Karpas-422 (cell line): Measurements from ENCODE around the gene RSPO3. TPM values are rescaled to one million over a fixed set of nuclear protein-coding genes. Genes with fewer than 3 reads are reported as not detected.
"Not testable (repeated sequence)": the region's sequence is repeated elsewhere in the genome, so short reads cannot be mapped to it uniquely, and the experiment has no call there.

Experiments
- DNase-seq: peaks from one replicate; pipeline ENCODE4 v3.0.0-alpha.2; 2015
- H2AFZ ChIP-seq: fragments of 200-600 bp; sonication (generic); 2 replicates; pipeline ENCODE4 v1.6.1; 2014; ENCODE audit warnings: antibody characterized with exemption, low read length, mixed read lengths
- H3K27ac ChIP-seq: fragments of 200-600 bp; sonication (generic); 2 replicates; pipeline ENCODE4 v1.5.1; 2014; ENCODE audit warnings: mild to moderate bottlenecking, low read length, moderate library complexity
- H3K27me3 ChIP-seq: fragments of 200-600 bp; sonication (generic); 2 replicates; pipeline ENCODE4 v1.6.1; 2014; ENCODE audit warnings: low read length, mixed read lengths
- H3K36me3 ChIP-seq: fragments of 200-600 bp; sonication (generic); 2 replicates; pipeline ENCODE4 v1.6.1; 2014; ENCODE audit warnings: low read length, mixed read lengths; ENCODE audit not compliant: insufficient read depth
- H3K4me1 ChIP-seq: fragments of 200-600 bp; sonication (generic); 2 replicates; pipeline ENCODE4 v1.6.1; 2014; ENCODE audit warnings: mild to moderate bottlenecking, low read length, mixed read lengths
- H3K4me2 ChIP-seq: fragments of 200-600 bp; sonication (generic); 2 replicates; pipeline ENCODE4 v1.6.1; 2014; ENCODE audit warnings: low read length, low read depth, mild to moderate bottlenecking; ENCODE audit not compliant: poor library complexity, severe bottlenecking
- H3K4me3 ChIP-seq: fragments of 200-600 bp; sonication (generic); 2 replicates; pipeline ENCODE4 v1.5.1; 2014; ENCODE audit warnings: mild to moderate bottlenecking, antibody characterized with exemption, low read length, mixed read lengths
- H3K79me2 ChIP-seq: fragments of 200-600 bp; sonication (generic); 2 replicates; pipeline ENCODE4 v1.6.1; 2014; ENCODE audit warnings: mild to moderate bottlenecking, low read length, mixed read lengths
- H3K9ac ChIP-seq: fragments of 200-600 bp; sonication (generic); 2 replicates; pipeline ENCODE4 v1.6.0; 2014; ENCODE audit warnings: low read length
- H3K9me2 ChIP-seq: fragments of 200-600 bp; sonication (generic), shearing (Covaris generic); replicated peaks from 2 replicates; pipeline ENCODE4 v1.6.0; 2014; ENCODE audit warnings: mild to moderate bottlenecking, low read length, moderate library complexity; ENCODE audit not compliant: insufficient read depth
- H3K9me3 ChIP-seq: fragments of 300-700, 200-600 bp; sonication (generic); 2 replicates; pipeline ENCODE4 v1.6.1; 2014; ENCODE audit warnings: low read length, mixed read lengths
- H4K20me1 ChIP-seq: fragments of 200-600 bp; sonication (generic); 2 replicates; pipeline ENCODE4 v1.6.1; 2014; ENCODE audit warnings: mild to moderate bottlenecking, antibody characterized with exemption, low read length, low read depth; ENCODE audit not compliant: insufficient read depth
- total RNA-seq: library from RNA; depleted of rRNA; stranded (reverse); fragments of >200 nt; shearing (Covaris generic); gene quantifications from 2 replicates; pipeline ENCODE4 v1.2.3, GENCODE V29; 2014; ENCODE audit warnings: low replicate concordance

The RSPO3 gene
- total RNA-seq, 1 experiment from 2014 or later, result not detected

GRCh38 chr6:127202676-127203075, 84.2 kb downstream of the RSPO3 start:
- Histone ChIP-seq H3K9ac (no peak overlapping the region), H3K27ac (no peak overlapping the region), H3K9me2 (no peaks in the 10 kb centered on the region), H3K79me2 (no peaks in the 10 kb centered on the region), H4K20me1 (no peaks in the 10 kb centered on the region), H3K4me3 (no peak overlapping the region), H3K9me3 (no peaks in the 10 kb centered on the region), H2AFZ (no peak overlapping the region), H3K36me3 (no peaks in the 10 kb centered on the region), H3K4me2 (no peak overlapping the region), H3K27me3 (no peaks in the 10 kb centered on the region), H3K4me1 (no peaks in the 10 kb centered on the region)
- DNase-seq, result no peak

- H3K79me2 ChIP-seq, result no peaks in the 10 kb centered on the region
- no peak overlapping the region for H3K4me2 ChIP-seq
- no peaks in the 10 kb centered on the region for H4K20me1 ChIP-seq
- no peak overlapping the region for H2AFZ ChIP-seq
- H3K9me3 ChIP-seq, result no peaks in the 10 kb centered on the region
- DNase-seq, result no peak
- no peaks in the 10 kb centered on the region for H3K9me2 ChIP-seq
- no peaks in the 10 kb centered on the region for H3K36me3 ChIP-seq
- no peak overlapping the region for H3K4me3 ChIP-seq
- no peaks in the 10 kb centered on the region for H3K27me3 ChIP-seq
- H3K9ac ChIP-seq, result no peak overlapping the region
- no peaks in the 10 kb centered on the region for H3K4me1 ChIP-seq
- no peak overlapping the region for H3K27ac ChIP-seq
Measured at GRCh38 chr6:127204281-127204680, 85.8 kb downstream of the RSPO3 start.

GRCh38 chr6:127205036-127205435, 86.6 kb downstream of the RSPO3 start:
- Histone ChIP-seq H3K36me3 (no peaks in the 10 kb centered on the region), H3K9me3 (no peaks in the 10 kb centered on the region), H3K4me3 (no peak overlapping the region), H3K4me2 (no peak overlapping the region), H3K9ac (no peak overlapping the region), H3K4me1 (no peaks in the 10 kb centered on the region), H3K9me2 (no peaks in the 10 kb centered on the region), H3K79me2 (no peaks in the 10 kb centered on the region), H3K27me3 (no peaks in the 10 kb centered on the region), H4K20me1 (no peaks in the 10 kb centered on the region), H2AFZ (no peak overlapping the region), H3K27ac (no peak overlapping the region)
- no peak for DNase-seq

GRCh38 chr6:127206531-127207095, 88.1 kb downstream of the RSPO3 start:
- Histone ChIP-seq H3K27me3 (no peaks in the 10 kb centered on the region), H3K4me2 (no peak overlapping the region), H3K36me3 (no peaks in the 10 kb centered on the region), H4K20me1 (no peaks in the 10 kb centered on the region), H3K9ac (no peak overlapping the region), H3K9me3 (no peaks in the 10 kb centered on the region), H3K79me2 (no peaks in the 10 kb centered on the region), H3K27ac (no peak overlapping the region), H3K4me3 (no peak overlapping the region), H3K9me2 (no peaks in the 10 kb centered on the region), H3K4me1 (no peaks in the 10 kb centered on the region), H2AFZ (no peak overlapping the region)
- DNase-seq, result no peak

- no peaks in the 10 kb centered on the region for H3K36me3 ChIP-seq
- no peak overlapping the region for H3K9ac ChIP-seq
- H2AFZ ChIP-seq, result no peak overlapping the region
- H3K4me1 ChIP-seq, result no peaks in the 10 kb centered on the region
- no peaks in the 10 kb centered on the region for H3K27me3 ChIP-seq
- no peaks in the 10 kb centered on the region for H3K9me3 ChIP-seq
- no peak overlapping the region for H3K4me3 ChIP-seq
- no peaks in the 10 kb centered on the region for H3K79me2 ChIP-seq
- H3K27ac ChIP-seq, result no peak overlapping the region
- H4K20me1 ChIP-seq, result no peaks in the 10 kb centered on the region
- H3K9me2 ChIP-seq, result no peaks in the 10 kb centered on the region
- H3K4me2 ChIP-seq, result no peak overlapping the region
- DNase-seq, result no peak
Measured at GRCh38 chr6:127207591-127208120, 89.2 kb downstream of the RSPO3 start.

- Histone ChIP-seq H3K27me3 (no peaks in the 10 kb centered on the region), H3K4me2 (no peak overlapping the region), H3K27ac (no peak overlapping the region), H3K36me3 (no peaks in the 10 kb centered on the region), H3K9me3 (no peaks in the 10 kb centered on the region), H4K20me1 (no peaks in the 10 kb centered on the region), H2AFZ (no peak overlapping the region), H3K4me3 (no peak overlapping the region), H3K9me2 (no peaks in the 10 kb centered on the region), H3K4me1 (no peaks in the 10 kb centered on the region), H3K79me2 (no peaks in the 10 kb centered on the region), H3K9ac (no peak overlapping the region)
- DNase-seq, result no peak
Measured at GRCh38 chr6:127210725-127211124, 92.3 kb downstream of the RSPO3 start.

- no peak for DNase-seq
- no peaks in the 10 kb centered on the region for H3K27me3 ChIP-seq
Measured at GRCh38 chr6:127212376-127212775, 93.9 kb downstream of the RSPO3 start.

GRCh38 chr6:127214032-127214431, 95.6 kb downstream of the RSPO3 start:
- H3K4me3 ChIP-seq, H3K9me3 ChIP-seq, H3K4me1 ChIP-seq, H3K9me2 ChIP-seq, H3K79me2 ChIP-seq, H4K20me1 ChIP-seq, H3K36me3 ChIP-seq, H3K9ac ChIP-seq, H3K27me3 ChIP-seq, H2AFZ ChIP-seq, DNase-seq, H3K27ac ChIP-seq, H3K4me2 ChIP-seq: not testable (repeated sequence)

More at GRCh38 chr6:127212376-127212775, 93.9 kb downstream of the RSPO3 start:
- no peaks in the 10 kb centered on the region for H3K4me1 ChIP-seq
- no peaks in the 10 kb centered on the region for H4K20me1 ChIP-seq
- no peak overlapping the region for H3K9ac ChIP-seq
- no peaks in the 10 kb centered on the region for H3K9me3 ChIP-seq
- no peaks in the 10 kb centered on the region for H3K79me2 ChIP-seq
- H2AFZ ChIP-seq, result no peak overlapping the region
- no peaks in the 10 kb centered on the region for H3K9me2 ChIP-seq
- no peak overlapping the region for H3K4me3 ChIP-seq
- no peaks in the 10 kb centered on the region for H3K36me3 ChIP-seq
- no peak overlapping the region for H3K4me2 ChIP-seq
- H3K27ac ChIP-seq, result no peak overlapping the region
